ENCODE measurements around the gene C4BPB. TPM values are rescaled to one million over a fixed set of nuclear protein-coding genes. Genes with fewer than 3 reads are reported as not detected.

Gene C4BPB
- total and polyA plus RNA-seq, 2 of the 4 experiments (the other 2 are of a cell fraction), result not detected

DNA sequence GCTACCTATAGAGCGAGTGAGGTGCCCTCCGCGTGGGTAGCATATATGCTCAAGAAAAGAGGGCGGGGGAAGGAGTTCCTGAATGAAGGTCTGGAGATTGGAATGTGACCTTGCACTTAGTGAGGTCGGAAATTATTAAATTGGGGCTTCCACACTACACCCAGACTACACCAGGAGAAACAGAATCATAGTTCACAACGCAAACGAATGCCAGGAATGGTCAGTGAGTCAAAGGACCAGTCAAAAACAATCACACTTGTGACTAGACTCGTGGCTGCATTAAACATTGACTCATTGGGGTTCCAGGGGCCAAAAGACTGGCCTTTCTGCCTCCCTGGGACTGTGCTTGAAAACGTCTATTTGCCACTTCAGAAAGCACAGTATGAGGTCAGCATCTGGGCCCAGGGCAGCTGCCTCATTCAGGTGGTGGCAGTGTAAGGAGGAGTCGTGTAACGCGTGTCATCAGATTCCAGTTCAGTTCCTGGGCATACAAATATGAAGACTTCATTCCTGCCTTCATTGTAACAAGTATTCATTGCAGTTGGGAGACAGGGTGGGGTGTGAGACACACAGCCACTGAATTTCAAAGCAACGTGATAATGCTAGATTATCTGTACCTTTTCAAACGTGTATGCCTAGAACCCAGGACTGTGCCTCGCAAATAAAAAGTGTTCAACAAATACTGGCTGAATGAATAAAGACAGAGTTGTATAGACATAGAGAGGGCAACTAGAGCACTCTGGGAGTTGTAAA lies 37.3 kb upstream of the C4BPB start, which contains the start of gene YOD1:
YOD1 (minus strand) TSS at position 18 of the 753 bp plus-strand sequence. CDS start 178 bp downstream, outside the sequence.
- dilution Hi-C loops (cut with HindIII; ENCODE audit: low sequenced_read_pairs, unreplicated experiment) (no loop called here), intact Hi-C loops (cut with micrococcal nuclease) (loop anchor here (2.0 kb wide), 1 partner anchor 25 kb away; no protein-coding TSS in a partner anchor), in situ Hi-C loops (cut with MboI; ENCODE audit: low sequenced_read_pairs) (no loop called here)
- Histone ChIP-seq H3K4me2 (ENCODE audit: low read depth, low read length) (peak within 1 kb of the TSS; percentile 95), H3K23ac (ENCODE audit: low read depth, low read length) (peak within 1 kb of the TSS; percentile 86), H3K9me1 (ENCODE audit: insufficient read depth, low read length) (peaks cover 7% of the 10 kb centered on the region), H3K36me3 (ENCODE audit: control insufficient read depth, insufficient read depth, low read length) (peaks cover 7% of the 10 kb centered on the region), H3K27me3 (ENCODE audit: control insufficient read depth, insufficient read depth, low read length) (peaks cover 7% of the 10 kb centered on the region), H2BK20ac (ENCODE audit: low read depth, low read length) (peak within 1 kb of the TSS; percentile 49; the same call in 1 of the 2 replicates), H2AFZ (replicated peaks; ENCODE audit: low read length, poor library complexity) (peak within 1 kb of the TSS; percentile 98), H4K20me1 (ENCODE audit: insufficient read depth, low read length) (peaks cover 10% of the 10 kb centered on the region; the same call in 1 of the 2 replicates), H3K4me3 (ENCODE audit: insufficient read depth, low read depth, low read length) (peak within 1 kb of the TSS; percentile 97), H4K5ac (ENCODE audit: low read depth, low read length) (peak within 1 kb of the TSS; percentile 99), H2BK120ac (ENCODE audit: low read depth, low read length) (peak within 1 kb of the TSS; percentile 89), H3K4me1 (ENCODE audit: control insufficient read depth, insufficient read depth, low read length) (peaks cover 4% of the 10 kb centered on the region; the same call in 1 of the 2 replicates), H3K14ac (replicated peaks; ENCODE audit: low read depth, low read length) (peak within 1 kb of the TSS; percentile 90), H3K18ac (ENCODE audit: low read depth, low read length) (peak within 1 kb of the TSS; percentile 85), H3K4ac (ENCODE audit: low read depth, low read length) (peak within 1 kb of the TSS; percentile 89), H4K8ac (ENCODE audit: low read depth in 2 of 2, low read length in 2 of 2) (peak within 1 kb of the TSS; percentile 85 to 95), H3K56ac (ENCODE audit: extremely low read depth, insufficient read depth, low read length) (peak within 1 kb of the TSS; percentile 79), H3K79me1 (ENCODE audit: low read depth in 1 of 2, low read length in 2 of 2) (peaks cover 9 to 26% of the 10 kb centered on the region in 2 experiments), H2BK5ac (ENCODE audit: low read depth, low read length, poor library complexity, severe bottlenecking) (peak within 1 kb of the TSS; percentile 82), H2AK5ac (ENCODE audit: low read depth, low read length) (peak within 1 kb of the TSS; percentile 51), H2AK9ac (replicated peaks; ENCODE audit: low read depth, low read length, poor library complexity) (peak within 1 kb of the TSS; percentile 76), H3K9me3 (ENCODE audit: control insufficient read depth, insufficient read depth, low read length) (no peaks in the 10 kb centered on the region), H4K91ac (ENCODE audit: insufficient read depth, low read depth, low read length) (peak within 1 kb of the TSS; percentile 78), H2BK15ac (ENCODE audit: low read depth, low read length) (peak within 1 kb of the TSS; percentile 90; the same call in 2 of the 3 replicates), H3K27ac (ENCODE audit: insufficient read depth, low read length) (peak within 1 kb of the TSS; percentile 78), H3K9ac (ENCODE audit: low read depth, low read length) (peak within 1 kb of the TSS; percentile 91)
- peak; percentile 73 for DNase-seq
- no peak for TF ChIP-seq MXI1 (IDR thresholded peaks at IDR 0.05; ENCODE audit: borderline replicate concordance, low read depth, low read length)
- no peak for TF ChIP-seq MAZ (IDR thresholded peaks at IDR 0.05; ENCODE audit: borderline replicate concordance, low read depth, low read length)
- TF ChIP-seq BHLHE40 (IDR thresholded peaks at IDR 0.05; ENCODE audit: low read depth, low read length), result no peak
- no peak for TF ChIP-seq RAD21 (IDR thresholded peaks at IDR 0.05; ENCODE audit: low read length)
- no peak; the same call in 1 of the 2 replicates for TF ChIP-seq POLR2A (IDR thresholded peaks at IDR 0.05; ENCODE audit: low read depth, low read length)
- TF ChIP-seq, protein P1, sequence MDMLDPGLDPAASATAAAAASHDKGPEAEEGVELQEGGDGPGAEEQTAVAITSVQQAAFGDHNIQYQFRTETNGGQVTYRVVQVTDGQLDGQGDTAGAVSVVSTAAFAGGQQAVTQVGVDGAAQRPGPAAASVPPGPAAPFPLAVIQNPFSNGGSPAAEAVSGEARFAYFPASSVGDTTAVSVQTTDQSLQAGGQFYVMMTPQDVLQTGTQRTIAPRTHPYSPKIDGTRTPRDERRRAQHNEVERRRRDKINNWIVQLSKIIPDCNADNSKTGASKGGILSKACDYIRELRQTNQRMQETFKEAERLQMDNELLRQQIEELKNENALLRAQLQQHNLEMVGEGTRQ (IDR thresholded peaks at IDR 0.05; ENCODE audit: low read depth, low read length), result no peak
- TF ChIP-seq, protein P2, sequence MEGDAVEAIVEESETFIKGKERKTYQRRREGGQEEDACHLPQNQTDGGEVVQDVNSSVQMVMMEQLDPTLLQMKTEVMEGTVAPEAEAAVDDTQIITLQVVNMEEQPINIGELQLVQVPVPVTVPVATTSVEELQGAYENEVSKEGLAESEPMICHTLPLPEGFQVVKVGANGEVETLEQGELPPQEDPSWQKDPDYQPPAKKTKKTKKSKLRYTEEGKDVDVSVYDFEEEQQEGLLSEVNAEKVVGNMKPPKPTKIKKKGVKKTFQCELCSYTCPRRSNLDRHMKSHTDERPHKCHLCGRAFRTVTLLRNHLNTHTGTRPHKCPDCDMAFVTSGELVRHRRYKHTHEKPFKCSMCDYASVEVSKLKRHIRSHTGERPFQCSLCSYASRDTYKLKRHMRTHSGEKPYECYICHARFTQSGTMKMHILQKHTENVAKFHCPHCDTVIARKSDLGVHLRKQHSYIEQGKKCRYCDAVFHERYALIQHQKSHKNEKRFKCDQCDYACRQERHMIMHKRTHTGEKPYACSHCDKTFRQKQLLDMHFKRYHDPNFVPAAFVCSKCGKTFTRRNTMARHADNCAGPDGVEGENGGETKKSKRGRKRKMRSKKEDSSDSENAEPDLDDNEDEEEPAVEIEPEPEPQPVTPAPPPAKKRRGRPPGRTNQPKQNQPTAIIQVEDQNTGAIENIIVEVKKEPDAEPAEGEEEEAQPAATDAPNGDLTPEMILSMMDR (conservative IDR thresholded peaks at IDR 0.05; ENCODE audit: low read depth, low read length), result no peak
- no peak for TF ChIP-seq CHD1 (IDR thresholded peaks at IDR 0.05; ENCODE audit: low read depth, low read length)
- POLR2A ChIA-PET (ENCODE audit: unreplicated experiment), result no interaction called here
- WGBS, 2 experiments (ENCODE audit: extremely low coverage in 2 of 2, insufficient read length in 1 of 2), result 43% methylated on average over 6 of the region's 15 CpGs; no CpG with 5 or more reads in 1 of the 2 experiments
- CTCF ChIA-PET, result interaction anchor here (0.5 kb wide), 1 partner anchor 739 kb away, joined by 6 read pairs; no protein-coding TSS in a partner anchor
- peak; percentile 4 for ATAC-seq (ENCODE audit: low read depth)
- BruUV-seq (replicated peaks), result no TSS peak
